ENCODE measurements around the gene ATP8A2.

ATP8A2 gene

GRCh38 chr13:25668345-25668744 is 296.6 kb downstream of the ATP8A2 start:
- no peak overlapping the region for H3K4me3 ChIP-seq (ENCODE audit: low read depth, low read length)
- DNase-seq (ENCODE audit: low read depth): no peak

DNA sequence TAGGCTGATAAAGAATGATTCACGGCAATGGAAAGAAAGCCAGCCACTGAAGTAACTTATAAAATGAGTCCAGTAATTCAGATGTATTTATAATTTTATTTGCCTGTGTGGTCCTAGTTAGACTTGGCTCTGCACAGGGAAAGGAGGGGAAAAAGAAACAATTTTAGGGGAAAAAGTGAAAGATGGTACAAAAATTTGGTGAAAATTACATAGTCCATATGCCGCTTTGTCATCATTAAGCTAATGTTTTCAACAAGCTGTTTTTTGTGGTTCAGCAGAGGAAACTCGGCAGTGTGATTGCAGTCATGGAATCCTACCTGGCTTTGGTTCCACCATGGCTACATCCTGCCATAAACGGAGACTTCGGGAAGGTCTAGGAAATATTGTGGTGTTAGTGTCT is 301.9 kb downstream of the ATP8A2 start:
- no peak for DNase-seq (ENCODE audit: low read depth)
- no peak overlapping the region for H3K4me3 ChIP-seq (ENCODE audit: low read depth, low read length)

DNA sequence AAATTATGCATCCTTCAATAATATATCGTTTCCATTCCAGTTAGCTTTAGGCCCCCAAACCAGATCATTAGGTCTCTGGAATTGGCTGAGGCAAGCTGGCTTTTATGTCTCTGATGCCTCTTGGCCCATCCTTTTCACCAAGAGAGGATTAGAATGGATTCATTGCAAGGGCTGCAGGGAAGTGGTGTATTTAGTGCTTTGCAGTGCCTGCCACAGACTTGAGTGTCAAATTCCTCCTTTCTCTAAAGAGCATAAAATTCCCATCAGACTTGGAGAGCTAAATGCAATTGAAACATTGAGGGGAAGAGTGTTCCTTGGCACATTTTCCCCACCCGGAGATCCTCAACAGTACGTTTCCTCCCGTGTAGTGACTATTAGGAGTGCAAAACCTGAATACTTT is 302.6 kb downstream of the ATP8A2 start:
- H3K4me3 ChIP-seq (ENCODE audit: low read depth, low read length): no peak overlapping the region
- no peak for DNase-seq (ENCODE audit: low read depth)

DNA sequence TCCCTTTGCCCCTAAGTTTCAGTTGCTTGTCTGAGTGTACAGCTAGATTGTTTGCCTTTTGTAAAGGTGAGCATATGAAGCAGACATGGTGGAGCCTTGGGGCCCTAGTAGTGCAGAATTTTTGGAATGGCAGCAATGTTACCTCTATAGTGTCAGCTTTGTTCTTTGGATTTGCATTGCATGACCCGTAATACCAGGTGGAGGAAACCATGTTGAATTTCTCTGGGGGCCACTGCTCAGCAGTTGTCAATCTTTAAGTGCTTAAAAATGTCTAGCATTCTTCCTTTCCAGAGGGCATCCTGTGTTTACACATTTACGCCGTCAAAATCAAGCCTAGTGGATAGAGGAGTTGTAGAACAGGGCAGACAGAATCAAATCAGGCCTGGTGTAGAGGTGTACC is 303.3 kb downstream of the ATP8A2 start:
- H3K4me3 ChIP-seq (ENCODE audit: low read depth, low read length): no peak overlapping the region
- no peak for DNase-seq (ENCODE audit: low read depth)

DNA sequence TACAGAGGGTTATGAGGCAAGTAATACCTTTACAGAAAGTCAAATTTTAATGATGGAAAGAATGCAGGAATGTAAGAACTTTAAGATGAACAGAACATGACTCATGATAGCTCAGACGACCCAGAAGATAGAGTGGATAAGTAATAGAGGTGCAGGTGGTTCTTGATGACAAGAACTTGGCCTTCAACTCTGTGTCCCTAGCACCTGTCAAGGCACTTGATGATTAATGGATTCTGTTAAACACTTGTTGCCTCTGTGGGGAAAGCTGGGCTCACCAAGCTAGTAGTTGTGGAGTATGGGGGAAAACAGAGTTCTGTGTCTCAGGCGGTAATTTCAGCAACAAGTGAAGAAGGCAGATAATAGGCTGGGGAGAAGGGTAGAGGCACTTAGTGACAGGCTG is 306.2 kb downstream of the ATP8A2 start:
- no peak overlapping the region for H3K4me3 ChIP-seq (ENCODE audit: low read depth, low read length)
- no peak for DNase-seq (ENCODE audit: low read depth)

DNA sequence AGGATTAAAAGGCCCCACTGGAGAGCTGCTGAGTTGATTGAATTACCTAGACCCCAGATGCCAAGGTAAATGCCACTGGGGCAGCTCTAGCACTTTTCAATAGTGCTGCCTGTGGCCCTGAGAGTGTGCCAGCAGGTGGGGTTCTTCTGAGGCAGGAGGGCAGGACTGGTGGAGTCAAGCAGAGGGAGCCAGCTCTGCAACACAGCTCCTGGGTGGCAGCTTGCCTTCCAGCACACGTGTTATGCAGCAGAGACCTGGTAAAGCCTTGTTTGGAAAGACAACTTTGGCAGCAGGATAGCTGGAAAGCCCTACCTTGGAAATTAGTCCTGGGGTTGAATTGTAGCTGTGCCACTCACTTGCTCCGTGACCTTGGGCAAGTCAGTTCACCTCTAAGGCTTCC is 306.6 kb downstream of the ATP8A2 start:
- no peak for DNase-seq (ENCODE audit: low read depth)
- no peak overlapping the region for H3K4me3 ChIP-seq (ENCODE audit: low read depth, low read length)

DNA sequence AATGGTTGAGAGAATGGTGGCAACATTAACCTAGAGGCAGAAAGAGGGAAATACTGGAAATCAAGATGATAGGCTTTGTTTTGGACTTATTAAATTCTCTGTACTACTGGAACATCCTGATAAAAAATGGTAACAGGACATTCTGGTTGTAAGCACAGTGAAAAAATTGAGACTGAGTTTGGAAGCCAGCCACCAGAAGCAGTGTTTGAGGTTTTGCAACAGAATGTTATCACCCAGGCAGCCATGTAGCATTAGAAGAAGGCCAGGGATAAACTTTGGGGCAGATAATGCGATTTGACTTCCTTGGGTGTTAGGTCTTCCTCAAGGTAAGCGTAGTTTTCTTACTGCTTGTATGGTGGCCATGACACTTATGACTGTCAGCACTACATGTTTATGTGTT is 307.4 kb downstream of the ATP8A2 start:
- H3K4me3 ChIP-seq (ENCODE audit: low read depth, low read length): no peak overlapping the region
- DNase-seq (ENCODE audit: low read depth): no peak

DNA sequence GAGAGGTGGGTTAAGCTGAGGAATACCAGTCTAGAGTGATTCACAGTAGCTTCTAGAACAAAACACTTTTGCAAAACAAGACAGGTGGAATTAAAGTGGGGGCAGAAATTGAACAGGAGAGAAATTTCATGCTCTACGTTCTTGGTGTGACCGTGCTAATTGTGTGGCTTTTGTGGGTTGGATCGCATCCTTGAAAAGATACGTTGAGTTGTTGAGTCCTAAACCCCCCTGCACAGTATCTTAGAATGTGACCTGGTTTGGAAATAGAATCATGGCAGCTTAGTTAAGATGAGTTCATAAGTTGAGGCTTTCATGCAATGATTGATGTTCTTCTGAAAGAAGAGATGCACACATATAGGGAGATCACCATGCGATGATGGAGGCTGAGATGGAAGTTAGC is 308.2 kb downstream of the ATP8A2 start:
- no peak overlapping the region for H3K4me3 ChIP-seq (ENCODE audit: low read depth, low read length)
- DNase-seq (ENCODE audit: low read depth): no peak

DNA sequence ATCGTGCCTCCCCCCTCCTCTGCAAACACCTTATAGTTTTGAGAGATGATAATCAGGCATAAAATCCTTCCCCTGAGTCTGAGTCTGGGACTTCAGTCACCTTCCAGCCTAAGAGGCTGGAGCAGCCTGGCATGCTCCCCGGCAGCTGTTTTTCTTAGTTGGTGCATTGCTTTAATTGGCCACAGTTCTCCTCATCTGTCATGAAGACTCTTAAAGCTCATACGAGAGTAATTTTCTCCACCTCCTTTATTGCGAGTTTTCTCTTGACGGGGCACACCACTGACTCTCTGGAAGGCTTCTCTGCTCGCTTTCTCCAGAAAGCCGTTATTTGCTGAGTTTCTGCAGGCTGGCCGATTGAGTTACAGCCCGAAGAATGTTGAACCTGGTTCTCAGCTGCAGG is 310.5 kb downstream of the ATP8A2 start:
- DNase-seq (ENCODE audit: low read depth): no peak
- H3K4me3 ChIP-seq (ENCODE audit: low read depth, low read length): no peak overlapping the region

- no peak overlapping the region for H3K4me3 ChIP-seq (ENCODE audit: low read depth, low read length)
- DNase-seq (ENCODE audit: low read depth): no peak
Observed at GRCh38 chr13:25683056-25683455, 311.3 kb downstream of the ATP8A2 start.

DNA sequence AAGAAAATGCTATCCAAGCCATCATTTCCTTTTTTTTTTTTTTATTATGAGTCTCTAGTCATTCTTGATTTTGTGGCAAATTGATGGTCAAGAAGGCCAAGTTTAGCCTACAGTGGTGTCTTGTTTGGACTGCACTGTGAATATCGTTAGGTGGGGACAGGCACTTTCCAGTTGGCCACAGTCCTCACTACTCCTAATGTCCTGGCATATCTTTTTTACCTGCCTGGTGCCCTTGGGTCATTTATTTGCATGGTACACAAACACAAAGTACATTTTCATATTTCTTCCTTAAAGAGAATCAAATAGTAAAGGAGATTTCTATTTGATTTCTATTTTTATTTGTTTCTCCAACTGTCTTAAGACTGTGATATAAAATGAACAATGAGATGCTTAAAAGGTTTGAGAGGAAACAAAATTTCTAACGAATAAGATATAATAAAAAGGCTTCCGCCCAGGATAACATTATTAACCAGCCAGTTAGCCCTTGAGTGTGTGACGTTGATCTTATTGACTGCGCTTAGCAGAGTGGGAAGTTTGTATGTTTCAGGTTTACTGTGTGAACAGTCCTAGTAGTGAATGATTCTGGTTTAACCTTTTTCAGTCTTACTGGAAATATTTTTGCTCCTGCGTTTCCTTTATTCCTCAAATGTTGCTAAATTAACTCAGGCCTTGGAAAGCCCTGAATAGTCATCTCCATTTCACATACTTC is 312.0 kb downstream of the ATP8A2 start:
- no peak overlapping the region for H3K4me3 ChIP-seq (ENCODE audit: low read depth, low read length)
- DNase-seq (ENCODE audit: low read depth): no peak

DNA sequence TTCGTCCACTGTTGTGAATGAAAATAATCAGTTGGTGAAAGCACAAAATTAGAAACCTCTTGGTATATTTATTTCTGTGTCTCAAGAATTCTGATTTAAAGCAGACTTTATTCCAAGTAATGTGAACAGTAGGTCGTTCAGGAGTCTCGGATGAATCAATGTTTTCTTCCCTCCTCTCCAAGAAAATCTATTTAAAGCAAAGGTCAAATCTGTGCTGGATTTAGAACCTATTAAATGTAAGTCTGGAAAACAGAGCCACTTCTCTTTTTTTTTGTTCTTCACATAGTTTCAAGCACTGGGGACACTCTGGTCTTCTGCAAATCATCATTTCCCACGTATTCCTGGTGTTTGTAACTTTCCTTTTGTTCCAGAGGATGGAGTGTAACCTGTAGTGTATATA is 312.7 kb downstream of the ATP8A2 start:
- no peak overlapping the region for H3K4me3 ChIP-seq (ENCODE audit: low read depth, low read length)
- no peak for DNase-seq (ENCODE audit: low read depth)

GRCh38 chr13:25686831-25687470 is 315.2 kb downstream of the ATP8A2 start:
- no peak for DNase-seq (ENCODE audit: low read depth)
- H3K4me3 ChIP-seq (ENCODE audit: low read depth, low read length): no peak overlapping the region

GRCh38 chr13:25687471-25688225 is 315.9 kb downstream of the ATP8A2 start:
- H3K4me3 ChIP-seq (ENCODE audit: low read depth, low read length): no peak overlapping the region
- no peak for DNase-seq (ENCODE audit: low read depth)

DNA sequence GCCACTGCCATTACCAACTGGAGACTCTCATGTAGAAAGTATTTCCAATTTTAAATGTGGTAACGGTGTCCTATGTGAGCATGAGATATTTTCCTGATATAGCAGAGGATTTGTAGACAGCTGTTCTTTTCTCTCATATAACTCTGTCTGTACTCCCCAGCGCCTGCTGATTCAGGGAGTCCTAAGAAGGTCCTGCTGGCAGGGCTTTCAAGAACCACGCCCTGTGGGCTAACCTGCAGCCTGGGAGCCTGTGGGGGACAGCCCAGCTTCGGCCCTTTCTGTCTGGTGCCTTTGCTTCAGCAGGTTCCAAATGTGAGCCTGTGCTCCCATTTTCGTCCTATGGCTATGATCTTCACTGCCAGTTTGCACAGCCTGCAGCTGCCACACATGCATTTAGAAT is 316.8 kb downstream of the ATP8A2 start:
- no peak overlapping the region for H3K4me3 ChIP-seq (ENCODE audit: low read depth, low read length)
- DNase-seq (ENCODE audit: low read depth): no peak

DNA sequence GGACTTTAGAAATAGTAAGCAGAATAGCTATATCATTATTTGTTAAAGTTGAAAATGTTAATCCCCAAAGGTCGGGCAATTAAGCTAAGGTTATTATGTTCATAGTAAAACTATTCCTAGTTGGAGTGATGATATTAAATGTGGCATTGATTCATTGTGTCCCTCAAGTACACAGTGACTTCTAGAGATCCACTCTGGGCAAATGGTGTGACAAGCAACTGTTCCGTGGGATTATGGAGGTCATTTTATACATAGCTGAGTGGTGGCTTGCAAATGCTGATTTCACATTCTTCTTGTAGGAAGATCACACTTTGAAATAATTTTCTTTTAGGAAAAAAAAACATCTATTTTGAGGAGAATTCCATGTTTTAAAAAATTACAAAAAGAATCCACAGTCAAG is 317.8 kb downstream of the ATP8A2 start:
- DNase-seq (ENCODE audit: low read depth): no peak
- no peak overlapping the region for H3K4me3 ChIP-seq (ENCODE audit: low read depth, low read length)

- DNase-seq (ENCODE audit: low read depth): no peak
- no peak overlapping the region for H3K4me3 ChIP-seq (ENCODE audit: low read depth, low read length)
Observed at GRCh38 chr13:25690582-25690981, 318.8 kb downstream of the ATP8A2 start.

DNA sequence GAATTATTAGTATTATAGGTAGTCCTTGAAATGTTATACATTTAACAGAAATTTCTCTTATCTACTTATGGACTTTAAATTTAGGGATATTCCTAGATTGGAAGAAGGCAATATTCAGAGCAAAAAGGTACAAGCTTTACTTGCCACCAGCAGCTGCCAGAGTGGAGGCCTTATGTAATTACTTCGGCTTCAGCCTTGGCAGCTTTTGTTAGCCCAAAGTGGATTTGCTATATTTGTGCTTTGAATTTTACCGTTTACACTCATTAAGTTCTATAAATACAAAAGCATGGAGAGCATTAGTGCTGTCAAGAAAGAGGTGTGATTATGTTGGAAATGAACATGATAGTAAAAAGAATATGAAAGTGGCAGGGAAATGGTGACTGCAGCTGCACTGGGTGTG is 319.9 kb downstream of the ATP8A2 start:
- H3K4me3 ChIP-seq (ENCODE audit: low read depth, low read length): no peak overlapping the region
- no peak for DNase-seq (ENCODE audit: low read depth)

- H3K4me3 ChIP-seq (ENCODE audit: low read depth, low read length): no peak overlapping the region
- peak; percentile 38 for DNase-seq (ENCODE audit: low read depth)
Observed at GRCh38 chr13:25692099-25692498, 320.3 kb downstream of the ATP8A2 start.

DNA sequence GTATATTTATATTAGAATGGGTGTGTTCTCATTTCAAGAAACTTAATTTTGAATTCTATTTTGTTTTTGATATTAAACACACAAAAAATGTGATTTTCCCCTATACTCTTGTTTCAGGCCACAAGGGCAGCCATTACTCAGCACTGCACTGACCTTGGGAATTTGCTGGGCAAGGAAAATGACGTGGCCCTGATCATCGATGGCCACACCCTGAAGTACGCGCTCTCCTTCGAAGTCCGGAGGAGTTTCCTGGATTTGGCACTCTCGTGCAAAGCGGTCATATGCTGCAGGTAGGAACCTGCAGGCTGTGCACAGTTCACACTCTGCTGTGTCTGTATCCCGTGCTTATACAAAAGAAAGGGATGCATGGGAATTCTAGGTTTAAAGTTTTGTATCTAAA is 327.3 kb downstream of the ATP8A2 start:
- no peak overlapping the region for H3K4me3 ChIP-seq (ENCODE audit: low read depth, low read length)
- DNase-seq (ENCODE audit: low read depth): no peak

- DNase-seq (ENCODE audit: low read depth): no peak
- H3K4me3 ChIP-seq (ENCODE audit: low read depth, low read length): no peak overlapping the region
Observed at GRCh38 chr13:25699600-25699999, 327.8 kb downstream of the ATP8A2 start.

All from skeletal muscle cell (primary cell).